SU-DHL-6 (cell line): ENCODE measurements around the gene GPS2.

Experiments
- CTCF ChIP-seq: fragments of 200-600 bp; sonication (generic); IDR thresholded peaks from one replicate; pipeline ENCODE4 v1.5.1; 2017; ENCODE audit warnings: antibody characterized with exemption, mild to moderate bottlenecking, low read length, moderate library complexity; ENCODE audit not compliant: insufficient read depth, poor library complexity, severe bottlenecking
- EZH2phosphoT487 ChIP-seq: fragments of 200-600 bp; sonication (generic), shearing (Covaris generic); conservative IDR thresholded peaks from 2 replicates; pipeline ENCODE4 v1.6.1; 2018; ENCODE audit warnings: mild to moderate bottlenecking, antibody characterized with exemption, low read length, moderate library complexity, mixed read lengths

- TF ChIP-seq CTCF (no peak), EZH2phosphoT487 (no peak)
These were observed 2.6 kb downstream of the GPS2 start for GRCh38 chr17:7312432-7313087.
